Stimulated activated CD8-positive, alpha-beta memory T cell treated with anti-CD3 and anti-CD28 coated beads, Interleukin-15, amount 100 ng/mL, for 48 hours (primary cell): Measurements from ENCODE around the gene SLC1A4.
"Not testable (repeated sequence)": the region's sequence is repeated elsewhere in the genome, so short reads cannot be mapped to it uniquely, and the experiment has no call there.

ENCODE experiments used
- DNase-seq, 2 donors: peaks; one replicate each; pipeline ENCODE4 v3.0.0-alpha.2; 2020; ENCODE audit warnings: low read depth in 2 of 2

Gene SLC1A4

DNA sequence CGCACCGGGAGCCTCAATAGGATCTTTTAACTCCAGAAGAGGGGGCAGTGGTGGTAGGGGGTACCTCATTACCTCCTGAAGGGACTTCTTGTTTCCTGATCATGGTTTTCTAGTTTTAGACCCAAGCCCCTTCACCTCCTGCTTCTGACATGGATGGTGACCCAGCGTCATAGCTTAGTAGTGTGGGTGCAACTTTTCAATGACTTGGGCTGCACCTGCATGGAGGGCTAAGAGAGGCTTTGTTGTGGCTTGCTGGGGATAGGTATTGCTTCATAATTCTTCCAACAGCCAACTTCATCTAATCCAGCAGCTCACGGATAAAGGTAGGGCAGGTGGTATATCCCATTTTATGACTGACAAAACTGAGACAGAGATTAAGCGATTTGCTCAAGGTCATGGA lies 3.0 kb downstream of the SLC1A4 start:
- DNase-seq: no peak

DNA sequence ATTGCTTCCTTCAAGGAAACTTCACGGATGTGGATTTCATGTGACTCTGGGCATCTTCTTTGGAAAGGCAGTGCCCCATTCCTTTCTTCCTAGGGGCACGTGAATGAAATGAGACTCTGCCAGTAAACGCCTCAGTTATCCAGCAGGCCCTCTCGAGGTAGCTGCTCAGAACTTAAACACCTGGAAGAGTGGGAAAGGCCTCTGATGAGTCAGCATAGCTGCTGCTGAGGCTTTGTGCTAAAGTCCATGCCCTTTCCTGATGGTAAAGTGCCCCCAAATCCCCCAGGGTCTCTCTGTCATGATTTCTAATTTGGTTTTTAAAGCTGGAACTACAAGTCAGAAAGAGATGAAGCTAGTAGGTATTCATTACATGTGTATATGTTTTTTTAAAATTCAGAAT lies 3.8 kb downstream of the SLC1A4 start:
- DNase-seq: no peak

DNA sequence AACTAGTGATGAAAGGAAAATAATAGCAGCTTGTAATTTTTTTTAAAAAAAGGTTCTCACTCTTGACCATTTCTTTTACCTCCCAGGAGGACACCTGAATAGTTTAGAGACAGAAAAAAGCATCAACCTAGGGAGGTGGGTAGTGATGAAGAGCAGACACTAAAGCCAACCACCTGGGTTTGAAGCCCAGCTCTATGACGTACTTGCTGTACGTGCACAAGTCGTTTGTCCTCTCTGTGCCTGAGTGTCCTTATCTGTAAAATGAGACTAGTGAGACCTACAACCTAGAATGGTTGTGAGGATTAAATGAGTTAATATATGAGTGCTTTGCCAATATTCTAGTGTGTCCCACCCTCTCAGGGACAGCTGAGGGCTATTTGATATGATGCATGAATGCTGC lies 5.8 kb downstream of the SLC1A4 start:
- DNase-seq: no peak

DNA sequence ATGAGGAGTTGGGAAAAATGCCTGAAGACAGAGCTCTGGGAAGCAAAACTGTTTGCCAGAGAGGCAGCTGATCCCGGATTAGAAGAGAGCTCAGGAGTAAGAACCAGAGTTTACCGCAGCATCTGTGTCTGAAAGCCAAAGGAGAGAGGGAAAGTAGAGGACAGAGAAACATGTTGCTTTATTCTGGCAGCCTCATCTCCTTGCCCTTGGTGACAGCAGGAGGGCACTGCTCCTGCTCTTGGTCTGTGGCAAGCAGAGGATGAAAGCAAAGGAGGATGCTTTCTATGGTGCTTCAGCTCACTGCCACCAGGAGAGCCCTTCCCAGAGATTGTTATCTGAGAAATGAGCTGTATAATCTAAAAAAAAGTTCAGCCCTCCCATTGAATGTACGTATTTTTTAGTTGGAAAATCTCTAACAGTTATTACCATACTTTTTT lies 7.7 kb downstream of the SLC1A4 start:
- DNase-seq: no peak

DNA sequence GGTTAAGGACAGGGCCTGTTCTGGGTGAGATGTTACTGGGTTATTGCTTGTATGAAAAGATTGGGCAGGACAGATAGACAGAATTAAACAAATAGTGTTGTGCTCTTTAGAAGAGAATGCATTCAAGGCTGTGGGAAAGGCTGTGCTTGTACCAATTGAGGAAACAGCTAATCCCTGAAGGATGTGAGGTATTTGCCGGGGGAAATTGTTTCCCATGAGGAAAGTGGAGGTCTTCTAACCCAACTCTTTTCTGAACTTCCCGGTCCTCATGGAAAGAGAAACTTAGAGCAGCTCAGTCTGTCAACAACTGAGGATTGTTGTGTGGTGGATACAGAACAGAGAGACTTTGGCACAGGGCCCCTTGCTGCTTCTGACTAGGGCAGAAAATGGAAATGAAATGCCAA lies 9.5 kb downstream of the SLC1A4 start:
- DNase-seq: no peak

DNA sequence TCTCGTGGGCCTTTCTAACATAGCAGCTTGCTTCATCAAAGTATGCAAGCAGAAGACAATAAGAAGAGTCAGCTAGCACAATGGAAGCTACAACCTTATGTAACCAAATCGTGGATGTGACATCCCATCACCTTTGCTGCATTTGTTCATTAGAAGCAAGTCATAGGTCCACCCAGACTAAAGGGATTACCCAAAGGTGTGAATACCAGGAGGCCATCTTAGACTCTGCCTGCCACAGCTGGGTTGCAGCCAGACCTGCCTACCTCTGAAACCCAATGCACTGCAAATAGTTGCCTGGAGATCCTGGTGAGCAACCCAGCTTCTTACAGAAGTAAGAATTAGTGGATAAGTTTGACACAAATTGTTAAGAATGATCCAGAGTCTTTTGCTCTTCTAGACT lies 10.6 kb downstream of the SLC1A4 start:
- no peak for DNase-seq

DNA sequence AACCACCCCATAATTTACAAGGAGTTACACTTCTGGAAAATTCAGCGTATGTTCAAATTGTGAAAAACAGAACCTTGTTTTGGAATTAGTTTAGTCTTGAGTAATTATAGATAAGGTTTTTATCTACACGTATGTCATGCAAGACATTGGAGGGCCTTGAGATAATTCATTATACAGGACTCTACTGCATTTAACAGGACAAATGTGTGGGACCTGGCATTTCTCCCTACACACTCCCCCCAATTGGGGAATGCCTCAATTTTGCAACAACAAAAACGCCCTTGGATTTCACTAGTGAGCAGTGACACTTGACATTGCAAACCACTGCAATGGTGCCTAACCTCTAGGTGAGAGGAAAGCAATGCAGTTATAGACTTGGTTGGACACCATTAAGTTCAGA lies 11.4 kb downstream of the SLC1A4 start:
- DNase-seq: no peak

DNA sequence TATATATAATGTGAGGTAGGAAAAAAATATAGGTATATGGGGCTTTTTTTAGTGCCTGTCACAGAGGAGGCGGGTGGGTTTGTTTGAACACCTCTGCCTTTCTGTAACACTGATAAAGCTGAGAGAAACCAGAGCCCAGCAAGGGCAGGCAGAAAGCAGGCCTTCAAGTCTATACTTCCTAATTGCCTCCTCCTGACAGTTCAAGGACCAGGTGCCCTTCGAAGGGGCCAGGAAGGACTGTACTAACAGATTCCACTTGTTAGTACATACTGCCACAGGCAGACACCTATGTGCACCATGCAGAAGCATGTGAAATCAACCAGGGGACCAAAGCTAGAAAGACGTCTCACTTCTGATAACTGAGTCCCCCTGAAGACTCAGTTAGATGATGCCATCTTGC lies 13.8 kb downstream of the SLC1A4 start:
- DNase-seq: no peak

DNA sequence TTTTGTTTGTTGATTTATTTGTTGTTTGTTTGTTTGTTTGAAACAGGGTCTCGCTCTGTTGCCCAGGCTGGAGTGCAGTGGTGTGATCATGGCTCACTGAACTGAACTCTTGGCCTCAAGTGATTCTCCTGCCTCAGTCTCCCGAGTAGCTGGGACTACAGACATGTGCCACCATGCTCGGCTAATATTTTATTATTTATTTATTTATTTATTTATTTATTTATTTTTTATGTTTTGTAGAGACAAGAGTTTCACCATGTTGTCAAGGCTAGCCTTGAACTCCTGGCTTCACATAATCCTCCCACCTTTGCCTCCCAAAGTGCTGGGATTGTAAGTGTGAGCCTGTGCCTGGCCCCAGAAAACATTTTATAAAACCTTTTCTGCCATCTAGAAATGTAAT lies 15.0 kb downstream of the SLC1A4 start:
- DNase-seq: not testable (repeated sequence)

DNA sequence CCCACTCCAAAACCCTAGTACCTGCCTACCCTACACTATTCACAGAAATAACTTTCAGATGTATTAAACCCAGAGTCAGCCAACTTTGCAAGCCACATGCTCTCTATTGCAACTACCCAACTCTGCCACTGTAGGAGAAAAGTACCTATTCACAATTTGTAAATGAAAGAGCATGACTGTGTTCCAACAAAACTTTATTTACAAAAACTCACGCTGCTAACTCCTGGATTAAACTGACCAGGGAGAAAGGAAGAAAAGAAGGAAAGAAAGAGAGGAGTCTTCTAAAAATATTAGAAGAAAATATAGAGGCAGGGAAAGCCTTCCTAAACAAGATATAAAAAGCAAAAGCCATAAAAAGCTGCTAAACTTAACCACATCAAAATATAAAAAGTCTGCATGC lies 24.6 kb downstream of the SLC1A4 start:
- DNase-seq: no peak

DNA sequence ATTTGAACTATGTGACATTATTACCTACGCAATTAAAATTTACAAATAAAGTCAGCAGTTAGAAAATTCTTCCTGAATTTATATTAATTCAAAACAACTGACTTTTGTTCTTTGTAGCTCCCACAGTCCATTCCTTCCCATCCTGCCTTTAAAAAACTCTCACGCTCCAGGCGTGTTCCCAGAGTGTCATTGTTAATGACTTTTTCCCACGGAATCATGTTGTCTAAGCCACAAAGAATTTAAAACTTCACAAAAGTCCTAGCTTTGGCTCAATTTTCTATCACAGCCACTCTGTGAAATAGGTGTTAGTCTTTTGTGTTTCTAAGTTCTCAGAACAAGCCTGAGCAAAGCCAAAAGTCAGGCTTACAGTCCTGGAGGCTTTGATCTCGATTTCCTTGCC lies 26.5 kb downstream of the SLC1A4 start:
- no peak for DNase-seq

DNA sequence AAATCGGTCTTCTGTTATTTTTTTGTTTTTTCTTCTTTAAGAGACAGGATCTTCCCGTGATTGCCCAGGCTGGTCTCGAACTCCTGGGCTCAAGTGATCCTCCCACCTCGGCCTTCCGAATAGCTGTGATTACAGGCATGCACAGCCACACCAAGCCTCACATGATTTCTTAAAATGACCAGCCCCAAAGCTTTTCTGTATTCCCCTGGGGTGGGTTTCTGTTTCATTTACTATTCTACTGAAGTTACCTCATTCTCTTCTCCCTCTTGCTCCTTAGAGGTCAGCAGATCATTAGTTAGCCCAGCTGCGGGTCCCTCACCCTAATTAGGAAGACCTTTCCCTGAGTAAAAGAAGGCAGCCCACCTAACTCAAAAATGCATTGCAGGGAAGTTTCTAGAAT lies 27.6 kb downstream of the SLC1A4 start:
- no peak for DNase-seq

DNA sequence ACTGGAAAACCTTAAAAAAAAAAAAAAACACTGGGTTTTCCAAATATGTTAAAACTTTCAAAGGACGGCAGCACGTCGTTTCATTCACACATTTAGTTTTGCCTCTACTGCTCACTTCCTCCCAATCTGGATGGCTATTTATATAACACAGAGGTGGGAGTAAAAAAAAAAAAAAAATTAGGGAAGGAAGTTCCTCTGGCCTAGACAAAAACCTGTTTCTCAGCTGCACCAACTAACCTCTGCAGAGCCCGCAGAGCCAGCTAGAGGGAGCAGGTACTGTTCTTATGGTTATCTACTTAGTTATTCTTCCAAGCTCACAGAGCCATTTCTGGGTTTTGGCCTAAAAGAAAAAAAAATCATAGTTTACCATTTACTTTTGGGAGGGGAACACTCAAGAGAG lies 28.1 kb downstream of the SLC1A4 start:
- DNase-seq: no peak

DNA sequence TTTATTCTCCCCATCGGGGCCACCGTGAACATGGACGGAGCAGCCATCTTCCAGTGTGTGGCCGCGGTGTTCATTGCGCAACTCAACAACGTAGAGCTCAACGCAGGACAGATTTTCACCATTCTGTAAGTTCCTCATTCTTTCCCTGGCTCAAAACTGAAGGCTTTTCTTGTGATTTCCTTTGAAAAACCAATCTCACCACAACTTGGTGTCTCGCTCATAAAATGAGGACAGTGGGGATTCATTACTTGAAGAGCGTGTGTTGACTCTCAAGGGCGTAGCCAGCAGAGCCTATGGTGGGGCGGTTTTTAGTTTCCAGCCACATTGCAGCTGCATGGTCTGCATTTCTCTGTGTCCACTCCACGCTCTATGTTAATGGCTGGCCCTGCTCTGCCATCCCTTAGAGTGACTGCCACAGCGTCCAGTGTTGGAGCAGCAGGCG lies 29.0 kb downstream of the SLC1A4 start:
- no peak for DNase-seq

DNA sequence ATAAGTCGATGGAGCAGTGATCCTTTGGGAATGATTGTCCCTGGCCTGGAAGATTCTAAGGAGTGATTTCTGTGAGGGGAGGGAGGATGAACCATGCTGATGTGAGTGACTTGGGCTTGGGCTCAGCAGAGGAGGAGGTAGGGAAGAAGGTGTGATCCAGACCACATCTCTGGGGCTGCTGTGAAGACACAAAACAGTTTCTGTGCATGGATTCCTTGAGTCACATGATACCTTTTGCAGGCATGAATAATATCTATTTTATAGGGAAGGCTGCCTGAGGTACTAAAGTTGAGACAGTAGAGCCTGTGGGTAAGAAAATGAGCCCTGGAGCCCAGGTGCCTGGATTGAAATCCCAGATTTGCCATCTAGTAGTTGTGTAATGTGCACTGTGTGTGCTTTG lies 29.8 kb downstream of the SLC1A4 start:
- DNase-seq: no peak

DNA sequence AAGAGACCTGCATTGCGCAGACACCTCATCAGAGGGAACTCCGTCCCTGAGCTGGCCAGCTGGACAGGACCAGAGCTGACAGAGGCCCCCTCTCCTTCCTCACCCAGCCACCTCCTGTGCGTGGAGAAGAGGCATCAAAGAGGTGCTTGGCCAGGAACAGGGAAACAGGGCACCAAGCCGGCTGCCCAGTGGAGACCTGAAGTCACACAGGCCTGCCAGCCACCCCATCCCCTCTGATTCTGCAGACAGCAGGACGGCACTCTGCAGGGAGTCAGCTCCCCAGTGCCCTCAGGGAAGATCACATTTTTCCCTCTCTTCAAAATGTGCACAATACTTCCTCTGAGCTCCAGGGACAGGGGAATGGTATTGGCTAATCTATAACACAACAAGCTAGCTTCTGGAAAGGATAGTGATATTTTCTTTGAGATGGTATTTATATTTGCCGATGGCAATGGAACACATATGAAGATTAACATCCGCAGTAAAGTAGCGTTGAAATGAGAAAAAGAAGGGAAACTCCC lies 30.5 kb downstream of the SLC1A4 start:
- DNase-seq: no peak

DNA sequence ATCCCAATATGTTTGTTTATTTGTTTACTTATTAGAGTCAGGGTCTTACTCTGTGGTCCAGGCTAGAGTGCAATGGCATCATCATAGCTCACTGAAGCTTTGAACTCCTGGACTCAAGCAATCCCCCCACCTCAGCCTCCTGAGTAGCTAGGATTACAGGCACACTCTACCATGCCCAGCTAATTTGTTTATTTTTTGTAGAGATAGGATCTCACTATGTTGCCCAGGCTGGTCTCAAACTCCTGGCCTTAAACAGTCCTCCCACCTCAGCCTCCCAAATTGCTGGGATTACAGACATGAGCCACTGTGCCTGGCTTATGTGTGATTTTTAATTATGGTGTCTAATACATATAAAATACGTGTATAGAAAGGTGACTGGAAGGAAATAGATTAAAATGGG lies 31.1 kb downstream of the SLC1A4 start:
- not testable (repeated sequence) for DNase-seq

DNA sequence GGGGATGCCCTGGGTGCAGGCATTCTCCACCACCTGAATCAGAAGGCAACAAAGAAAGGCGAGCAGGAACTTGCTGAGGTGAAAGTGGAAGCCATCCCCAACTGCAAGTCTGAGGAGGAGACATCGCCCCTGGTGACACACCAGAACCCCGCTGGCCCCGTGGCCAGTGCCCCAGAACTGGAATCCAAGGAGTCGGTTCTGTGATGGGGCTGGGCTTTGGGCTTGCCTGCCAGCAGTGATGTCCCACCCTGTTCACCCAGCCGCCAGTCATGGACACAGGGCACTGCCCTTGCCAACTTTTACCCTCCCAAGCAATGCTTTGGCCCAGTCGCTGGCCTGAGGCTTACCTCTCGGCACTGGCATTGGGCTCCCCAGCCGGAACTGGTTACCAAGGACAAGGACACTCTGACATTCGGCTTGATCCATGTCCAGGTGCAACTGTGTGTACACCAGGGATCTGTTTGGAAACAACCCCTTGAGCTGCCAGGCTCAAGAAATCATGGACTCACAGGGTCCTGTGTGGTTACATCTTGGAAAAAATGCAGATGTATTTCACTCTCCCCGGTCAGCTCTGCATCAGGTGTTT lies 31.8 kb downstream of the SLC1A4 start:
- no peak for DNase-seq

DNA sequence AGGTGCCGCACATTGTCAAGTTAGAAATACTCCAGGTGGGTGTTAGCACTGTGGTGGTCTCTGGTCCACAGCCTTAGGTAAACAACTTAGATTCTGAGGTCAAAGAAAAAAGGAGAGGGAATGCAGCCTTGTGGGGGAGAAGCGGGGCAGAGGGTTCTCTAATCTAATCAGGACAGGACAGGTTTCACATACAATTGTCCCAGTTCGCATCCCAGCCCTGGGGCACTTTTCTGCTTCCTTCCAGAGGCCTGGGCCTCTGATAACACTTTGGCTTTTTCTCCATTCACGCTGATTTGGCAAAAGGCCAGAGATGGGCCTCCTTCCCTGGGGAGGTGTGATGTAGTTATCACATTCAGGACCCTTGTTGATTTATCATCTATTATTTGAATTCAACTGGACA lies 32.5 kb downstream of the SLC1A4 start:
- DNase-seq: no peak

DNA sequence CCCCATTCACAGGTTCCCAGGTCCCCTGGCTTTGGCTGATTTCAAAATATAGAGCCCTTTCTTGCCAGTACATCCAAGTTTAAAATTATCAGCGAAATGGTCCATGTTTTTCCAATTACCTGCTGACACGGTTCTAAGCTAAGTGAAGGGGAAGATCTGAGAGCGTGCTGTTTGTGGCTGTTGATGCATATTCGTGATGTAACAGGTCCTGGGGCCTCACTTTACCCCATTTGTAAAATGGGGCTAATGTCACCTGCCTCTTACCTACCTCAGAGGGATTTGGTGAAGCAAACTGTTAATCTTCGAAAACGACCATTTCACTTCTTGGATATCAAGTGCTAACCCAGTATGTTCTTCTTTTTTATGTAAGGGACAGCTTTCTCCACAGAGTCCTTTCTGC lies 33.0 kb downstream of the SLC1A4 start:
- DNase-seq: no peak

DNA sequence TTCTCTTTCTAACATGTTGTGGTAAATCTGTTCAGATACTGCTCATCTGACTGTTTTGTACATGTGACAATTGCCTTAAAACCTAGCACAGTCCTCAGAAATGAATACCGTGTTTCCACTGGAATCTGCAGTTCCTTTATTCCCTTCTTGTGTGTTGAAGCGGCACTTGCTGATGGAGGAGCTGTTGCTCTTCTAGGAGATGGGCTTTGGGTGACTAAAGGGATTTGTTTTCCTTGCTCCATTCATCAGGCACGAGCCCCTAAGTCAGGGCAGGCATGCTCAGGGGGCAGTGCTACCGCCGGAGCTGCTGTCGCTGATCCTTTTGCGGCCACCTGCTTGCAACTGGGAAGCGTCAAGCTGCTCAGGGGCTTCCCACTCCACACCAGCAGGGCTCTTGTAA lies 34.5 kb downstream of the SLC1A4 start:
- DNase-seq: no peak

DNA sequence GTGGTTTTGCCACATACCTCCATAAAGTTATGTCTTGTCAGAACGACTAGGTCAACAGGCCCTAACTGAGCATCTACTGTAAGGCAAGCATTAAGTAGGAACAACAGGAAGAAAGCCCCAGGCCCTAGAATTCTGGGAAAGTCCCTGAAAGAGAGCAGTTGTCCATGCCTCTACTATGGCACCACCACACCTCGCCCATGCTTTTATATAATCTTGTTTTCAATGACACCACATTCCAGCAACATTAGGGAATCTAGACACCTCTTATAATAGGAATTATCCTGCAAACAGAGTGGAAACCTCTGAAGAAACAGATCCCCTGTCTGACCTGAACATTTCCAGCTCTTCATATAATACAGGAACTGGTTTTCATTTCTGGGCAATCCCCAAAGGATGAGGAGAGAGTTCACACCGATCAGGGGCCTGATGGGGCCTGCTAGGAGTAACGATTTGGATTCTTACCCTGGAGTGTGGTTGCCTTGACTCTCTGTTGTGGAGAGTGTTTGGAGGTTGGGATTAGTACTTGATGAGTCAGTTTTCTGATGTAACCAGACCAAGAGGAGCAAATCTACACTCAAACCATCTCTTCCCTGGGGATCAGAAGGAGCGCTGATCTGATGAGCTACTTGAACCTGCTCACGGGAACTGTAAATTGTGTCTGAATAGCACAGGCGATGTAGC lies 35.1 kb downstream of the SLC1A4 start:
- DNase-seq: no peak

DNA sequence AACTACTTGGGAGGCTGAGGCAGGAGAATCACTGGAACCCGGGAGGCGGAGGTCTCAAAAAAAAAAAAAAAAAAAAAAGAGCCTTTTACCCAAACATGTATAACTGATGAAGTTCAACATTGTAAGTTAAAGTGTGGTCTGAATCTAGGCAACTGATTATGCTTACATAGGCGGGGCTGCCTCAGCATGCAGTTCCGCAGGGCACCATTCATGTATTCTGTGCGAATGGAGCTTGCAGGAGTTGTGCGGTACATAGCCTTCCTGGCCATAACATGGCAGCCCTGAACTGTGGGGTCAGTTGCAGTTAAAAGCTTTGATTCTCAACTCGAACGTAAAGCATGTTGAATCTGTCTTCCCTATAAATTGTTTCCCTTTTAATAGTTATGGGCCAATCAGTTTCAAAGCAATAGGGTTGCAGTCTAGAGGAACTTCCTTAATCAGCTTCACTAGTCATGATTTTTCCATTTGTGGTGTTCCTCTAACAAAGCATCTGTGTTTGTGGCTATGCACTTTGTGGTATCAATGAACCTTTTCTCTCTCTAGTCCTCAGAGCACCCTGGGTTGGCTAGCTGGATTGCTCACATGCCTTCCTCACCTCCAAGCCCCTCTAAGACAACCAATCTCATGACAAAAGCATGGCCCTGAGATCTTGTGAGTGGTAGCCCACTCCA lies 36.4 kb downstream of the SLC1A4 start:
- DNase-seq: no peak
